Measurements from ENCODE around the gene ACP2. TPM values are rescaled to one million over a fixed set of nuclear protein-coding genes. Genes with fewer than 3 reads are reported as not detected.

The ACP2 gene
- total and polyA plus RNA-seq, 9 donors: 14.7 to 25.5 (median 18.7) TPM

- 92 to 95% (median 94%) methylated on average over 28 of the region's 28 CpGs for WGBS, 3 donors
- Histone ChIP-seq H3K27me3 (no peaks in the 10 kb centered on the region), H3K36me3 (no peaks in the 10 kb centered on the region), H3K4me1 (ENCODE audit: insufficient read depth) (peaks cover 1% of the 10 kb centered on the region), H3K4me3 (no peak overlapping the region), H3K27ac (no peak overlapping the region), H3K9me3 (no peaks in the 10 kb centered on the region)
- TF ChIP-seq POLR2A (IDR thresholded peaks at IDR 0.05) (no peak), EP300 (IDR thresholded peaks at IDR 0.05) (no peak), CTCF (IDR thresholded peaks at IDR 0.05) (no peak)
- intact Hi-C loops (cut with DNase I): no loop called here
- no peak for DNase-seq
Observed at GRCh38 chr11:47274495-47275235, 26.1 kb upstream of the ACP2 start.

- DNase-seq: no peak
- Histone ChIP-seq H3K4me3 (no peak overlapping the region), H3K27me3 (no peaks in the 10 kb centered on the region), H3K36me3 (no peaks in the 10 kb centered on the region), H3K27ac (no peak overlapping the region), H3K9me3 (no peaks in the 10 kb centered on the region), H3K4me1 (ENCODE audit: insufficient read depth) (peaks cover 1% of the 10 kb centered on the region)
- WGBS, 3 donors: 0% methylated on average over 1 of the region's 1 CpG
- intact Hi-C loops (cut with DNase I): no loop called here
- TF ChIP-seq CTCF (IDR thresholded peaks at IDR 0.05): no peak
Observed at GRCh38 chr11:47272706-47273105, 24.1 kb upstream of the ACP2 start.

GRCh38 chr11:47271961-47272661, 23.5 kb upstream of the ACP2 start:
- Histone ChIP-seq H3K4me3 (no peak overlapping the region), H3K36me3 (no peaks in the 10 kb centered on the region), H3K9me3 (no peaks in the 10 kb centered on the region), H3K27me3 (no peaks in the 10 kb centered on the region), H3K27ac (no peak overlapping the region), H3K4me1 (ENCODE audit: insufficient read depth) (peaks cover 1% of the 10 kb centered on the region)
- intact Hi-C loops (cut with DNase I): no loop called here
- DNase-seq: no peak
- WGBS, 3 donors: 57 to 65% (median 61%) methylated on average over 11 of the region's 11 CpGs
- TF ChIP-seq POLR2A (IDR thresholded peaks at IDR 0.05) (no peak), EP300 (IDR thresholded peaks at IDR 0.05) (no peak), CTCF (IDR thresholded peaks at IDR 0.05) (no peak)

GRCh38 chr11:47271328-47271727, 22.7 kb upstream of the ACP2 start:
- no peaks in the 10 kb centered on the region for H3K9me3 ChIP-seq
- no peak for DNase-seq
- intact Hi-C loops (cut with DNase I): no loop called here
- H3K4me1 ChIP-seq (ENCODE audit: insufficient read depth): peaks cover 1% of the 10 kb centered on the region
- no peak overlapping the region for H3K27ac ChIP-seq
- no peaks in the 10 kb centered on the region for H3K27me3 ChIP-seq
- no peak overlapping the region for H3K4me3 ChIP-seq
- 46 to 65% (median 53%) methylated on average over 4 of the region's 4 CpGs for WGBS, 3 donors
- TF ChIP-seq CTCF (IDR thresholded peaks at IDR 0.05): no peak
- no peak for TF ChIP-seq POLR2A (IDR thresholded peaks at IDR 0.05)
- no peak for TF ChIP-seq EP300 (IDR thresholded peaks at IDR 0.05)
- H3K36me3 ChIP-seq: no peaks in the 10 kb centered on the region
